OCI-LY3 (cell line): ENCODE results near the gene GLP1R.

Experiments
- EZH2phosphoT487 ChIP-seq: fragments of 200-600 bp; shearing (Covaris generic); IDR thresholded peaks from 2 replicates; pipeline ENCODE4 v1.6.1; 2018; ENCODE audit warnings: antibody characterized with exemption, mixed run types, low read depth
- TF ChIP-seq, protein P1 (sequence below): fragments of 200-600, 300-600 bp; sonication (generic); IDR thresholded peaks from 2 replicates; pipeline ENCODE4 v1.5.1; 2014; ENCODE audit warnings: antibody characterized with exemption, low read length, low read depth

DNA sequence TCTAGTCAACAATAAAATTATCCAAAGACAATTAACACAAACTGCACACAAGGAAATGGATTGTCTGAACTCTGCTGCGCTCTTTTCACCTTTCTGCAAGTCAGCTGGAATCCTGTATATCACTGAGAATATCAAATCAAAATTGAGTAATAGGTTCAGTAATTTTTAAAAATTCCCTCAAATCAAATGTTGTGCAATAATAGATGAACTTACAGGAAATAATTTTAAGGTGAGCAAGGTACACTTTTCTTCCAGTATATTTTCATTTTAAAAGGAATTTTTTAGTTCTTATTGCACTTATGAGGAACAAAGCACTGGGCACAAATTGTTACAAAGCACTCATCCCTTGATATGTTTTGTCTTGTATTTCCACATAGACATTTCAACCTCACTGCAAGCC, 65.2 kb downstream of the GLP1R start:
- TF ChIP-seq, protein P1, sequence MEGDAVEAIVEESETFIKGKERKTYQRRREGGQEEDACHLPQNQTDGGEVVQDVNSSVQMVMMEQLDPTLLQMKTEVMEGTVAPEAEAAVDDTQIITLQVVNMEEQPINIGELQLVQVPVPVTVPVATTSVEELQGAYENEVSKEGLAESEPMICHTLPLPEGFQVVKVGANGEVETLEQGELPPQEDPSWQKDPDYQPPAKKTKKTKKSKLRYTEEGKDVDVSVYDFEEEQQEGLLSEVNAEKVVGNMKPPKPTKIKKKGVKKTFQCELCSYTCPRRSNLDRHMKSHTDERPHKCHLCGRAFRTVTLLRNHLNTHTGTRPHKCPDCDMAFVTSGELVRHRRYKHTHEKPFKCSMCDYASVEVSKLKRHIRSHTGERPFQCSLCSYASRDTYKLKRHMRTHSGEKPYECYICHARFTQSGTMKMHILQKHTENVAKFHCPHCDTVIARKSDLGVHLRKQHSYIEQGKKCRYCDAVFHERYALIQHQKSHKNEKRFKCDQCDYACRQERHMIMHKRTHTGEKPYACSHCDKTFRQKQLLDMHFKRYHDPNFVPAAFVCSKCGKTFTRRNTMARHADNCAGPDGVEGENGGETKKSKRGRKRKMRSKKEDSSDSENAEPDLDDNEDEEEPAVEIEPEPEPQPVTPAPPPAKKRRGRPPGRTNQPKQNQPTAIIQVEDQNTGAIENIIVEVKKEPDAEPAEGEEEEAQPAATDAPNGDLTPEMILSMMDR = no peak
- TF ChIP-seq EZH2phosphoT487 = no peak
